ENCODE results near the gene PARP16.
"Not testable (repeated sequence)": the region's sequence is repeated elsewhere in the genome, so short reads cannot be mapped to it uniquely, and the experiment has no call there.

DNA sequence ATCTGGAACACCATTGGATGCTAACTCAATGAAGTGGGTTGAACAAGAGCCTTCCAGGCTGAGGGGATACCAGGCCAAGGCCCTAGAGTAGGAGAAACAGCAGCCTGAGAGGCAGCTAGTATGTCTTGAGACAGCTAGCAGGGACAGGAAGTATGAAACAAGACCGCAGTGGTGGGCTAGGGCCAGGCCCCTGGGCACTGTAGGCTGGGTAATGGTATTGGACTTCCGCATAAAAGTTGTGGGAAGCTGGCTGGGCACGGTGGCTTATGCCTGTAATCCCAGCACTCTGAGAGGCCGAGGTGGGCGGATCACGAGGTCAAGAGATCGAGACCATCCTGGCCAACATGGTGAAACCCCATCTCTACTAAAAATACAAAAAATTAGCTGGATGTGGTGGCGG lies 50.2 kb downstream of the PARP16 start:
- TF ChIP-seq, protein P1, sequence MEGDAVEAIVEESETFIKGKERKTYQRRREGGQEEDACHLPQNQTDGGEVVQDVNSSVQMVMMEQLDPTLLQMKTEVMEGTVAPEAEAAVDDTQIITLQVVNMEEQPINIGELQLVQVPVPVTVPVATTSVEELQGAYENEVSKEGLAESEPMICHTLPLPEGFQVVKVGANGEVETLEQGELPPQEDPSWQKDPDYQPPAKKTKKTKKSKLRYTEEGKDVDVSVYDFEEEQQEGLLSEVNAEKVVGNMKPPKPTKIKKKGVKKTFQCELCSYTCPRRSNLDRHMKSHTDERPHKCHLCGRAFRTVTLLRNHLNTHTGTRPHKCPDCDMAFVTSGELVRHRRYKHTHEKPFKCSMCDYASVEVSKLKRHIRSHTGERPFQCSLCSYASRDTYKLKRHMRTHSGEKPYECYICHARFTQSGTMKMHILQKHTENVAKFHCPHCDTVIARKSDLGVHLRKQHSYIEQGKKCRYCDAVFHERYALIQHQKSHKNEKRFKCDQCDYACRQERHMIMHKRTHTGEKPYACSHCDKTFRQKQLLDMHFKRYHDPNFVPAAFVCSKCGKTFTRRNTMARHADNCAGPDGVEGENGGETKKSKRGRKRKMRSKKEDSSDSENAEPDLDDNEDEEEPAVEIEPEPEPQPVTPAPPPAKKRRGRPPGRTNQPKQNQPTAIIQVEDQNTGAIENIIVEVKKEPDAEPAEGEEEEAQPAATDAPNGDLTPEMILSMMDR (IDR thresholded peaks at IDR 0.05) = not testable (repeated sequence)
- not testable (repeated sequence) for TF ChIP-seq POLR2A (IDR thresholded peaks at IDR 0.05)

All from Peyer's patch (tissue), 4 donors.